PC-9 (cell line): ENCODE measurements around the gene CITED1.

ENCODE experiments used
- CTCF ChIP-seq: fragments of 200-600 bp; sonication (generic); conservative IDR thresholded peaks from 2 replicates; pipeline ENCODE4 v1.6.1; 2017; ENCODE audit warnings: mixed run types, antibody characterized with exemption, mild to moderate bottlenecking, moderate library complexity
- EZH2 ChIP-seq: fragments of 200-600 bp; sonication (generic); IDR thresholded peaks from 2 replicates; pipeline ENCODE4 v1.8.0; 2017; ENCODE audit warnings: antibody characterized with exemption, low read depth

- TF ChIP-seq CTCF (no peak), EZH2 (no peak)
Measured at GRCh38 chrX:72348247-72348979, 42.7 kb upstream of the CITED1 start.
